ENCODE results near the gene POLE. TPM values are rescaled to one million over a fixed set of nuclear protein-coding genes. Genes with fewer than 3 reads are reported as not detected.

The POLE gene
- total and polyA plus RNA-seq, 2 experiments from 2014 or later, result 6.0 to 16.2 TPM

DNA sequence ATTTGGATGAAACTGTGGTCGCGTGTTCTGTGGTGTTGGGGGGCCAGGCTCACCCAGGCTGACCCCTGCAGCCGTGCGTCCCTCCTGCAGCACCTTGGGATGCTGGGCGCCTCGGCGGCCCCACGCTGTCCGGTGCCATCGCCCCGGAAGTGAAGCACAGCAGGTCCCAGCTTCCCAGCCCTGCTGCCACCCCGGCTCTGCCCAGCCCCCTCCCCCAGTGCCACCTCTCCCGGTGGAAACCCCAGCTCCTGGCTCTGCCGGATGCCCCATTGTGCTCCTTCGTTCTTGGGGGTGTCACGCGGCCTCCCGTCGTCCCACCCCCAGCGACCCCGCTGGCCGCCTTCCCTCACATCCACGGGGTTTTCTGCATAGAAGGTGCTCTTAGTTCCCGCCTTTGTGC is 102.0 kb downstream of the POLE start:
- no peaks in the 10 kb centered on the region for H3K4me1 ChIP-seq (ENCODE audit: insufficient read depth)
- no peak overlapping the region for H3K27ac ChIP-seq
- in situ Hi-C loops (cut with MboI), result no loop called here
- 81 to 85% methylated on average over 19 to 24 of the region's 24 CpGs for WGBS, 2 experiments (ENCODE audit: low coverage in 1 of 2, low lambda C conversion rate in 2 of 2, missing lambda C conversion rate in 2 of 2)
- DNase-seq, result no peak
- no peak overlapping the region for H2AFZ ChIP-seq
- no peaks in the 10 kb centered on the region for H3K9me3 ChIP-seq (ENCODE audit: low read depth)
- no peaks in the 10 kb centered on the region for H3K9me2 ChIP-seq (ENCODE audit: insufficient read depth)
- no peak overlapping the region for H3K9ac ChIP-seq
- no peaks in the 10 kb centered on the region for H4K20me1 ChIP-seq (ENCODE audit: insufficient read depth)
- H3F3A ChIP-seq (ENCODE audit: insufficient read depth), result no peaks in the 10 kb centered on the region
- H3K36me3 ChIP-seq (ENCODE audit: low read depth), result no peaks in the 10 kb centered on the region
- TF ChIP-seq EZH2phosphoT487 (IDR thresholded peaks at IDR 0.05; ENCODE audit: insufficient read depth, low read depth) (no peak), EZH2 (IDR thresholded peaks at IDR 0.05; ENCODE audit: insufficient read depth, poor library complexity, severe bottlenecking) (no peak)
- no peak overlapping the region for H3K4me3 ChIP-seq
- H3K79me2 ChIP-seq (ENCODE audit: insufficient read depth), result no peaks in the 10 kb centered on the region
- H3K27me3 ChIP-seq (replicated peaks; ENCODE audit: insufficient read depth), result no peaks in the 10 kb centered on the region
- no peak overlapping the region for H3K4me2 ChIP-seq (ENCODE audit: unreplicated experiment)

DNA sequence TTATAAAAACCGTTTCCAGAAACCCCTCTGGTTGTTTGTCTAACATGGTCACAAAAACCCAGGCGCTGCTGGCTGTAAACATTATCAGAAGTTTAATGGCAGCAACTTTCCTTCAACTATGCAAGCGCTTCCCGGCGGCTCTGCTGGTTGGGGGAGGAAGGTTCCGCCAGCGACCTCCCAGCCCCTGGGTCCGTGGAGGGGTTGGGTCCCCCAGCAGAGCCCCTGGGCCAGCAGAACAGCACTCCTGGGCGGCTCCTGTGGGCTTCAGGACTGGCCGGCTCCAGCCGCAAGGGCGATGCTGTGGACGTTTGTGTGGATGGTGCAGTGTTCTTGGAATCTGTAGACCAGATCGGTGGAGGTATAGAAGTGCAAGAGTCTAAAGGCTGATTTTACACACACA is 102.7 kb downstream of the POLE start:
- H3K4me1 ChIP-seq (ENCODE audit: insufficient read depth), result no peaks in the 10 kb centered on the region
- no peaks in the 10 kb centered on the region for H3K9me3 ChIP-seq (ENCODE audit: low read depth)
- DNase-seq, result no peak
- WGBS, 2 experiments (ENCODE audit: low coverage in 1 of 2, low lambda C conversion rate in 2 of 2, missing lambda C conversion rate in 2 of 2), result 93 to 98% methylated on average over 13 to 14 of the region's 14 CpGs
- no peaks in the 10 kb centered on the region for H3K9me2 ChIP-seq (ENCODE audit: insufficient read depth)
- no peak overlapping the region for H3K4me3 ChIP-seq
- H3K79me2 ChIP-seq (ENCODE audit: insufficient read depth), result no peaks in the 10 kb centered on the region
- H3K27me3 ChIP-seq (replicated peaks; ENCODE audit: insufficient read depth), result no peaks in the 10 kb centered on the region
- no peaks in the 10 kb centered on the region for H3F3A ChIP-seq (ENCODE audit: insufficient read depth)
- no peak overlapping the region for H2AFZ ChIP-seq
- in situ Hi-C loops (cut with MboI), result no loop called here
- no peak overlapping the region for H3K9ac ChIP-seq
- no peak overlapping the region for H3K4me2 ChIP-seq (ENCODE audit: unreplicated experiment)
- H4K20me1 ChIP-seq (ENCODE audit: insufficient read depth), result no peaks in the 10 kb centered on the region
- H3K27ac ChIP-seq, result no peak overlapping the region
- TF ChIP-seq EZH2 (IDR thresholded peaks at IDR 0.05; ENCODE audit: insufficient read depth, poor library complexity, severe bottlenecking), result no peak
- TF ChIP-seq EZH2phosphoT487 (IDR thresholded peaks at IDR 0.05; ENCODE audit: insufficient read depth, low read depth), result no peak
- no peaks in the 10 kb centered on the region for H3K36me3 ChIP-seq (ENCODE audit: low read depth)

DNA sequence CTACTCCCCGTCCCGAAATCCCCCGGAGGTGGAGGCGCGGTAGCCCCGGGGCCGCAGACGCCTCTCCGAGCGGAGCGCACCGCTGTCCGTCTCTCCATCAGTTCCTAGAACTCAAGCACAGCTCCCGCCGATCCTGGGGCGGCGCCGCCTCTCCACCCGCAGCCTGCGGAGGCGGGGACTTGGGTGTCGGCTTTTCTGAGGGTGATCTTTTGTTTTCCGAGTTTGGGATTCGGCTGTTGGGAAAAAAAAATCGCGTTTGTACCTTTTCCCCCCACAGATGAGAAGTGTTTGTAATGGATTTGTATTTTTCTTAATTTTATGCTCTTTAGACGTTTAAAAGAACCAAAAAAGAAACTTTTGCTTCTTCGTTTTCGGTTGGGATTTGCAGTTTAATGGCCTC is 103.4 kb downstream of the POLE start:
- DNase-seq, result no peak
- no peak overlapping the region for H3K4me2 ChIP-seq (ENCODE audit: unreplicated experiment)
- 88 to 98% methylated on average over 19 to 29 of the region's 29 CpGs for WGBS, 2 experiments (ENCODE audit: low coverage in 1 of 2, low lambda C conversion rate in 2 of 2, missing lambda C conversion rate in 2 of 2)
- no peaks in the 10 kb centered on the region for H3F3A ChIP-seq (ENCODE audit: insufficient read depth)
- no peaks in the 10 kb centered on the region for H3K4me1 ChIP-seq (ENCODE audit: insufficient read depth)
- H3K4me3 ChIP-seq, result no peak overlapping the region
- H3K9me3 ChIP-seq (ENCODE audit: low read depth), result no peaks in the 10 kb centered on the region
- no peaks in the 10 kb centered on the region for H3K36me3 ChIP-seq (ENCODE audit: low read depth)
- in situ Hi-C loops (cut with MboI), result no loop called here
- H3K79me2 ChIP-seq (ENCODE audit: insufficient read depth), result no peaks in the 10 kb centered on the region
- no peak overlapping the region for H3K27ac ChIP-seq
- H3K9me2 ChIP-seq (ENCODE audit: insufficient read depth), result no peaks in the 10 kb centered on the region
- H3K27me3 ChIP-seq (replicated peaks; ENCODE audit: insufficient read depth), result no peaks in the 10 kb centered on the region
- no peak for TF ChIP-seq EZH2 (IDR thresholded peaks at IDR 0.05; ENCODE audit: insufficient read depth, poor library complexity, severe bottlenecking)
- no peak for TF ChIP-seq EZH2phosphoT487 (IDR thresholded peaks at IDR 0.05; ENCODE audit: insufficient read depth, low read depth)
- no peaks in the 10 kb centered on the region for H4K20me1 ChIP-seq (ENCODE audit: insufficient read depth)
- H2AFZ ChIP-seq, result no peak overlapping the region
- no peak overlapping the region for H3K9ac ChIP-seq

DNA sequence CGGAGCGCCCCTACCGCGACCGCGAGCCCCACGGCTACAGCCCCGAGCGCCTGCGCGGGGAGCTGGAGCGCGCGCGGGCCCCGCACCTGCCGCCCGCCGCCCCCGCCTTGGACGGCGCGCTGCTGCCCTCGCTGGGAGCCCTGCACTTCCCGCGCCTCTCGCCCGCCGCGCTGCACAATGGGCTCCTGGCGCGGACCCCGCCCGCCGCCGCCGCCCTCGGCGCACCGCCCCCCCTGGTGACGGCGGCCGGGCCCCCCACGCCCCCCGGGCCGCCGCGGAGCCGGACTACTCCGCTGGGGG is 103.8 kb downstream of the POLE start:
- no peak overlapping the region for H3K9ac ChIP-seq
- H4K20me1 ChIP-seq (ENCODE audit: insufficient read depth), result no peaks in the 10 kb centered on the region
- no peaks in the 10 kb centered on the region for H3F3A ChIP-seq (ENCODE audit: insufficient read depth)
- H3K9me2 ChIP-seq (ENCODE audit: insufficient read depth), result no peaks in the 10 kb centered on the region
- H3K27ac ChIP-seq, result no peak overlapping the region
- no peak overlapping the region for H3K4me2 ChIP-seq (ENCODE audit: unreplicated experiment)
- H3K36me3 ChIP-seq (ENCODE audit: low read depth), result no peaks in the 10 kb centered on the region
- H3K27me3 ChIP-seq (replicated peaks; ENCODE audit: insufficient read depth), result no peaks in the 10 kb centered on the region
- in situ Hi-C loops (cut with MboI), result no loop called here
- 60 to 83% methylated on average over 3 to 50 of the region's 50 CpGs for WGBS, 2 experiments (ENCODE audit: low coverage in 1 of 2, low lambda C conversion rate in 2 of 2, missing lambda C conversion rate in 2 of 2)
- H2AFZ ChIP-seq, result no peak overlapping the region
- DNase-seq, result no peak
- TF ChIP-seq EZH2phosphoT487 (IDR thresholded peaks at IDR 0.05; ENCODE audit: insufficient read depth, low read depth), result no peak
- TF ChIP-seq EZH2 (IDR thresholded peaks at IDR 0.05; ENCODE audit: insufficient read depth, poor library complexity, severe bottlenecking), result no peak
- H3K4me1 ChIP-seq (ENCODE audit: insufficient read depth), result no peaks in the 10 kb centered on the region
- no peak overlapping the region for H3K4me3 ChIP-seq
- H3K79me2 ChIP-seq (ENCODE audit: insufficient read depth), result no peaks in the 10 kb centered on the region
- no peaks in the 10 kb centered on the region for H3K9me3 ChIP-seq (ENCODE audit: low read depth)
